Stimulated activated CD4-positive, alpha-beta T cell treated with anti-CD3 and anti-CD28 coated beads, Interleukin-2, amount 100 ng/mL, for 24 hours (primary cell): ENCODE measurements around the gene MYOZ2.

Experiments
- DNase-seq, 2 donors: peaks; one replicate each; pipeline ENCODE4 v3.0.0-alpha.2; 2020

MYOZ2 gene

GRCh38 chr4:119135721-119136121 is at the start of gene MYOZ2:
Gene MYOZ2, plus strand, starts transcription at chr4:119135832. Its CDS starts 694 bp downstream, at chr4:119136526.
- no peak for DNase-seq

- DNase-seq: no peak
Observed at GRCh38 chr4:119087121-119087520, 48.5 kb upstream of the MYOZ2 start.

GRCh38 chr4:119087656-119088055 is 48.0 kb upstream of the MYOZ2 start:
- no peak for DNase-seq

- DNase-seq: no peak
Observed at GRCh38 chr4:119093042-119093827, 42.4 kb upstream of the MYOZ2 start.

GRCh38 chr4:119097282-119097900 is 38.2 kb upstream of the MYOZ2 start:
- no peak for DNase-seq

GRCh38 chr4:119098306-119098705 is 37.3 kb upstream of the MYOZ2 start:
- no peak for DNase-seq

- no peak for DNase-seq
Observed at GRCh38 chr4:119099227-119099810, 36.3 kb upstream of the MYOZ2 start.

GRCh38 chr4:119100655-119101054 is 35.0 kb upstream of the MYOZ2 start:
- DNase-seq: no peak

GRCh38 chr4:119103263-119103662 is 32.4 kb upstream of the MYOZ2 start:
- DNase-seq: no peak

GRCh38 chr4:119104644-119105273 is 30.9 kb upstream of the MYOZ2 start:
- no peak for DNase-seq

- no peak for DNase-seq
Observed at GRCh38 chr4:119105605-119106004, 30.0 kb upstream of the MYOZ2 start.

- no peak for DNase-seq
Observed at GRCh38 chr4:119106036-119107000, 29.3 kb upstream of the MYOZ2 start.

- no peak for DNase-seq
Observed at GRCh38 chr4:119110121-119110520, 25.5 kb upstream of the MYOZ2 start.

- DNase-seq: no peak
Observed at GRCh38 chr4:119111296-119111695, 24.3 kb upstream of the MYOZ2 start.

GRCh38 chr4:119113033-119113655 is 22.5 kb upstream of the MYOZ2 start:
- no peak for DNase-seq

- DNase-seq: no peak
Observed at GRCh38 chr4:119116021-119116420, 19.6 kb upstream of the MYOZ2 start.

GRCh38 chr4:119116925-119117900 is 18.4 kb upstream of the MYOZ2 start:
- no peak for DNase-seq

GRCh38 chr4:119118397-119118796 is 17.2 kb upstream of the MYOZ2 start:
- DNase-seq: no peak

- no peak for DNase-seq
Observed at GRCh38 chr4:119124352-119124751, 11.3 kb upstream of the MYOZ2 start.

GRCh38 chr4:119125931-119126330 is 9.7 kb upstream of the MYOZ2 start:
- no peak for DNase-seq

- no peak for DNase-seq
Observed at GRCh38 chr4:119128148-119128547, 7.5 kb upstream of the MYOZ2 start.
